Right lobe of liver (tissue), 6 donors: ENCODE results near the gene PTPRD. TPM values are rescaled to one million over a fixed set of nuclear protein-coding genes. Genes with fewer than 3 reads are reported as not detected.

Experiments
- ATAC-seq, 4 donors: fragments of 200-7000 bp; cut with Tn5 transposase; one replicate each; pipeline ENCODE4 v1.9.1; 2020; ENCODE audit warnings: mild to moderate bottlenecking in 4 of 4, moderate library complexity in 4 of 4
- DNase-seq, 3 donors: peaks; one replicate each; pipeline ENCODE4 v3.0.0-alpha.2; 2020
- H3K27ac ChIP-seq, 3 donors: fragments of 200-600 bp; one replicate each; pipeline ENCODE4 v1.8.0; 2022
- H3K27me3 ChIP-seq, 2 donors: fragments of 200-600 bp; one replicate each; pipeline ENCODE4 v1.8.0; 2022
- H3K36me3 ChIP-seq, 4 donors: fragments of 200-600 bp; sonication (generic) in 1 of 4; one replicate each; pipeline versions ENCODE4 v1.5.1 to v1.8.0; 2017 to 2022; ENCODE audit warnings: control low read depth in 1 of 4
- H3K4me1 ChIP-seq, 4 donors: fragments of 200-600 bp; sonication (generic) in 1 of 4; one replicate each; pipeline versions ENCODE4 v1.5.1 to v1.8.0; 2017 to 2022; ENCODE audit warnings: control low read depth in 1 of 4
- H3K4me3 ChIP-seq, 3 donors: fragments of 200-600 bp; one replicate each; pipeline ENCODE4 v1.8.0; 2022
- H3K9me3 ChIP-seq, 4 donors: fragments of 200-600 bp; sonication (generic) in 1 of 4; one replicate each; pipeline versions ENCODE4 v1.5.1 to v1.8.0; 2017 to 2022; ENCODE audit warnings: control low read depth in 1 of 4
- POLR2A ChIP-seq: fragments of 450-650 bp; IDR thresholded peaks from one replicate; pipeline ENCODE4 v1.6.1; 2017; ENCODE audit warnings: antibody characterized with exemption, mild to moderate bottlenecking
- WGBS: methylation state at CpG from one replicate; pipeline ENCODE4 v1.1.6; 2018; ENCODE audit warnings: low coverage, low lambda C conversion rate; ENCODE audit not compliant: insufficient coverage; ENCODE audit errors: missing lambda C conversion rate; 5-methylcytosine and 5-hydroxymethylcytosine counted together
- intact Hi-C, 2 donors: fragments of 100-400 bp; cut with DNase I; formaldehyde crosslinking; loops; one replicate each; pipeline versions ENCODE4 v1.11.2 to v1.14.1; 2022
- total RNA-seq, 6 experiments: library from RNA; depleted of rRNA in 2 of 6; stranded (reverse); fragments of >200 nt in 2 of 6; fragmentation: NEBNext Ultra II Directional in 3 of 6; extraction: Animal tissue kit (Norgen Biotek cat#: 25700) in 3 of 6; gene quantifications; one replicate each; pipeline versions ENCODE4 v1.1.0 to v1.2.4, GENCODE V29; 2016 to 2023
- TF ChIP-seq, protein P1 (sequence below), 4 donors: fragments of 200-600 bp in 3 of 4; fragments of 450-650 bp in 1 of 4; IDR thresholded peaks; one replicate each; pipeline versions ENCODE4 v1.5.1 to v1.8.0; 2016 to 2022; ENCODE audit warnings: antibody characterized with exemption in 4 of 4, mild to moderate bottlenecking in 2 of 4
- donor health status: DM: no; HTN: yes; CAD: no.
- donor health status: DM: no; HTN: no; CAD: no.
- donor health status: DM: no; HTN: no; CAD: no.
- donor health status: DM: no; HTN: yes; CAD: no.
- donor health status: DM: no; HTN: yes; CAD: no.

The PTPRD gene
- total RNA-seq, 6 experiments from 2014 or later: 5.4 to 29.8 (median 13.9) TPM

DNA sequence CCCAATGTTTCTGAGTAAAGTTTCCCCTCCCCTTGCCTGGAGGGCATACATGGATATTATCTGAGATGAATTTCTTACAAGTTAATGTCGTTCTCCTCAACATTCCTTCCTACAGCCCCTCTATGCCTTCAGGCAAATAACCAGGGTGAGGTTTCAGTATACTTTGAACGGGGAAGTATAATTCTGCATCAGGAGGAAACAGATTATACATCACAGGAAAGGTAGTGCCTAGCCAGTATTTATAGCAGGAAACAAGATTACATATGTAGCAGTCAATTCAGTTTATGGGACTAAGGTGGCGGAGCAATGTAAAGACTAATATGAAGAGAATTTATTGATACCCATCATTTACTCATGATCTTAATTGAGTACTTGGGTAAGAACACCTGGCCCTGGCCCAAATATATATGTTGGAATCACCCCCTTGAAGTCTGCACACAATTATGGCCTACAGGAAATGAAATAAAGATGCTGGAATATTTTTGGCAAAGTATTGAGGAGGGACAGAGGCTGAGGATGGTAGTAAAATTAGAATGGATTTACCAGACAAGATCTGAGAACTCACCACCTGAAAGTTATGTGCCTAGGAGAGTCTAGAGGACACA lies 661.1 kb downstream of the PTPRD start:
- TF ChIP-seq, protein P1, sequence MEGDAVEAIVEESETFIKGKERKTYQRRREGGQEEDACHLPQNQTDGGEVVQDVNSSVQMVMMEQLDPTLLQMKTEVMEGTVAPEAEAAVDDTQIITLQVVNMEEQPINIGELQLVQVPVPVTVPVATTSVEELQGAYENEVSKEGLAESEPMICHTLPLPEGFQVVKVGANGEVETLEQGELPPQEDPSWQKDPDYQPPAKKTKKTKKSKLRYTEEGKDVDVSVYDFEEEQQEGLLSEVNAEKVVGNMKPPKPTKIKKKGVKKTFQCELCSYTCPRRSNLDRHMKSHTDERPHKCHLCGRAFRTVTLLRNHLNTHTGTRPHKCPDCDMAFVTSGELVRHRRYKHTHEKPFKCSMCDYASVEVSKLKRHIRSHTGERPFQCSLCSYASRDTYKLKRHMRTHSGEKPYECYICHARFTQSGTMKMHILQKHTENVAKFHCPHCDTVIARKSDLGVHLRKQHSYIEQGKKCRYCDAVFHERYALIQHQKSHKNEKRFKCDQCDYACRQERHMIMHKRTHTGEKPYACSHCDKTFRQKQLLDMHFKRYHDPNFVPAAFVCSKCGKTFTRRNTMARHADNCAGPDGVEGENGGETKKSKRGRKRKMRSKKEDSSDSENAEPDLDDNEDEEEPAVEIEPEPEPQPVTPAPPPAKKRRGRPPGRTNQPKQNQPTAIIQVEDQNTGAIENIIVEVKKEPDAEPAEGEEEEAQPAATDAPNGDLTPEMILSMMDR (IDR thresholded peaks at IDR 0.05): no peak
- no peak for TF ChIP-seq POLR2A
- Histone ChIP-seq H3K36me3 (no peaks in the 10 kb centered on the region), H3K27ac (no peak overlapping the region), H3K27me3 (no peaks in the 10 kb centered on the region), H3K4me1 (no peaks in the 10 kb centered on the region), H3K4me3 (no peak overlapping the region), H3K9me3 (no peaks in the 10 kb centered on the region)
- DNase-seq (no peak), ATAC-seq (no peak)
- 62% methylated on average over 3 of the region's 3 CpGs for WGBS
- intact Hi-C loops: no loop called here

DNA sequence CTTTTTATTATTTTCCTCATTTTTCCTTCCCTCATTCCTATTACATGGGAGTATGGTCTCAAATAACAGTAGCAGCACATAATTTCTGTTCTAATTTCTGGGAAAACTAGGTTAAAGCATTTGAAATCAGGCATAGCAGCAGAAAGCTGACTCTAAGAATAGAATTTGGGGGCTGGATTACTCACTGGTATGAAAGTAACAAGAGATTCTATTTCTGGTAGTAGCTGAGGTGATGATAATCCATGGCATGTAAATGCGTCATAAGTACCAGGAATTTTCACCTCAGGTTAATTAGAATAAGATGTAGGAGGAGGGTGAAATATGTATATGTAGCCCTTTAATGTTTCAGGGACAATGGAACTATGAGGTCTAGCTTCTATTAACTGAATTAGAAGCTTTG lies 662.0 kb downstream of the PTPRD start:
- Histone ChIP-seq H3K27me3 (no peaks in the 10 kb centered on the region), H3K4me3 (no peak overlapping the region), H3K36me3 (no peaks in the 10 kb centered on the region), H3K9me3 (no peaks in the 10 kb centered on the region), H3K4me1 (no peaks in the 10 kb centered on the region), H3K27ac (no peak overlapping the region)
- ATAC-seq (no peak), DNase-seq (no peak)
- intact Hi-C loops: no loop called here
- 80% methylated on average over 1 of the region's 1 CpG for WGBS
- TF ChIP-seq POLR2A: no peak
- TF ChIP-seq, protein P1 (IDR thresholded peaks at IDR 0.05): no peak

DNA sequence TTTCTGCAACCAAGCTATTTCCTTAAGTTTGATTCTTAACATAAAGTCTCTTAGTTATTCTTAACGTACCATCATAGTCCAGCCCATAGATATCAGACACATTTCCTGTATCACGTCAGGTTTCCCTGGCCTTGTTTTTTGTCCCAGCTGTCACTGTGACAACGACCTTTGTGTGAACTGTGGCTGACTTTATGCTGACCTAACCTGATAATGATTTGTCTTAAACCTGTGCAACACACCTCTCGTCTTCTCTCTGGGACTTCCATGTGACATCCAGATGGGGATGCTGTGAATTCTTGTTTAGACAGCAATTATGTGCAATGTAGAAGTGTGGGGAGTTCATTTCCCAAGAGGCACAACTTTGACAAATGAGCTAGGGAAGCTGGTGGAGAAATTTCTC lies 662.8 kb downstream of the PTPRD start:
- WGBS: 17% methylated on average over 4 of the region's 4 CpGs
- DNase-seq: no peak
- Histone ChIP-seq H3K36me3 (no peaks in the 10 kb centered on the region), H3K4me1 (no peaks in the 10 kb centered on the region), H3K27me3 (no peaks in the 10 kb centered on the region), H3K4me3 (no peak overlapping the region), H3K9me3 (no peaks in the 10 kb centered on the region), H3K27ac (no peak overlapping the region)
- intact Hi-C loops: no loop called here
- peak in 1 of 4 donors; percentile 26 for ATAC-seq
- TF ChIP-seq, protein P1 (IDR thresholded peaks at IDR 0.05): no peak
- TF ChIP-seq POLR2A: no peak

DNA sequence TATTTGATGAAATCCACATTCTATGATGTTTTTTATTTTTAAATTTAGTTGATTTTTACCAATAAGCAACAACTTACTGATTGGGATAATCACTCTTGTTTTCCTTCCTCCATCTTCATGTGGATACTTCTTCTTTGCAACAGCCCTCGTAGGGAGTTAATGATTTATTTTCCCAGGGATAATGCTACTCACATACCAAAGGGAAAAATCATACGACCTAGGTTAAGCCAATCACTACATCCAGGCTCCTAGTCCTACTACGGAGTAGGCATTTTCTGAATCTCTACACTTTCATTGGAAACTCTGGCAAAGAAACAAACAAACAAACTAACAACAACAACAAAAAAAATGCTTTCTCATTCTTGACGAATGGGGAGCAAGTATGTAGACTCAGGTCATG lies 663.4 kb downstream of the PTPRD start:
- no peak for ATAC-seq
- DNase-seq: no peak
- Histone ChIP-seq H3K4me1 (no peaks in the 10 kb centered on the region), H3K36me3 (no peaks in the 10 kb centered on the region), H3K9me3 (no peaks in the 10 kb centered on the region), H3K4me3 (no peak overlapping the region), H3K27me3 (no peaks in the 10 kb centered on the region), H3K27ac (no peak overlapping the region)
- intact Hi-C loops: no loop called here
- 26% methylated on average over 4 of the region's 4 CpGs for WGBS
- TF ChIP-seq, protein P1 (IDR thresholded peaks at IDR 0.05): no peak
- no peak for TF ChIP-seq POLR2A

DNA sequence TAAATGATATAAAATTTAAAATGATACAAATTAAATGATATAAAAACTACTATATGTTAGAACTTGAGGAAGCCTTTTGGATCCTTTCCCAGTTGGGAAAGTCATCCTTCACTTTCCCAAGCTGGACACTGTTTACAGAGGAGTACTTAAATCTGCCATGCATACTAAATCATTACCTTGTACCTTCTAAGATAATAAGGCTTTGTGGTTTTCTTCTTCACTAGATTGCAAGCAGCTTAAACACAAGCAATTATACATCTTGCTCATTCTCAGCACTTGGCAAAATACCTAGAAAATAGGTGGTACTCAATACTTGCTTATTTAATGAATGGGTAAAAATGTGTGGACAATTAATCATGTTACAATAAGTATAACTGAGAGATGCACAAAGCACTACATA lies 666.8 kb downstream of the PTPRD start:
- Histone ChIP-seq H3K27me3 (no peaks in the 10 kb centered on the region), H3K4me1 (no peaks in the 10 kb centered on the region), H3K27ac (no peak overlapping the region), H3K36me3 (no peaks in the 10 kb centered on the region), H3K9me3 (no peaks in the 10 kb centered on the region), H3K4me3 (no peak overlapping the region)
- intact Hi-C loops: no loop called here
- ATAC-seq (no peak), DNase-seq (no peak)
- TF ChIP-seq, protein P1 (IDR thresholded peaks at IDR 0.05): no peak
- no peak for TF ChIP-seq POLR2A
